ENCODE data around the gene PCK1.

The PCK1 gene

GRCh38 chr20:57570145-57570850 is 9.4 kb downstream of the PCK1 start:
- peaks cover 8% of the 10 kb centered on the region for H3K4me1 ChIP-seq (ENCODE audit: control insufficient read depth, insufficient read depth, low read length)
- no peaks in the 10 kb centered on the region for H3K9me3 ChIP-seq (ENCODE audit: control insufficient read depth, insufficient read depth, low read depth, low read length)
- H3K4me3 ChIP-seq (ENCODE audit: low read depth, low read length), result no peak overlapping the region
- no peaks in the 10 kb centered on the region for H3K36me3 ChIP-seq (ENCODE audit: control insufficient read depth, insufficient read depth, low read length)
- H3K9ac ChIP-seq (ENCODE audit: low read length), result no peak overlapping the region
- H3K27me3 ChIP-seq (ENCODE audit: control insufficient read depth, insufficient read depth, low read length), result 0 out of 2 replicates have a peak, but pooled peaks cover 5% of the 10 kb centered on the region
- H3K27ac ChIP-seq (ENCODE audit: low read depth, low read length), result no peak overlapping the region

- no peaks in the 10 kb centered on the region for H3K9me3 ChIP-seq (ENCODE audit: control insufficient read depth, insufficient read depth, low read depth, low read length)
- no peak overlapping the region for H3K4me3 ChIP-seq (ENCODE audit: low read depth, low read length)
- peaks cover 9% of the 10 kb centered on the region for H3K4me1 ChIP-seq (ENCODE audit: control insufficient read depth, insufficient read depth, low read length)
- H3K9ac ChIP-seq (ENCODE audit: low read length), result no peak overlapping the region
- no peak overlapping the region for H3K27ac ChIP-seq (ENCODE audit: low read depth, low read length)
- H3K36me3 ChIP-seq (ENCODE audit: control insufficient read depth, insufficient read depth, low read length), result no peaks in the 10 kb centered on the region
- H3K27me3 ChIP-seq (ENCODE audit: control insufficient read depth, insufficient read depth, low read length), result 0 out of 2 replicates have a peak, but pooled peaks cover 5% of the 10 kb centered on the region
Observed at GRCh38 chr20:57570920-57571319, 10.0 kb downstream of the PCK1 start.

DNA sequence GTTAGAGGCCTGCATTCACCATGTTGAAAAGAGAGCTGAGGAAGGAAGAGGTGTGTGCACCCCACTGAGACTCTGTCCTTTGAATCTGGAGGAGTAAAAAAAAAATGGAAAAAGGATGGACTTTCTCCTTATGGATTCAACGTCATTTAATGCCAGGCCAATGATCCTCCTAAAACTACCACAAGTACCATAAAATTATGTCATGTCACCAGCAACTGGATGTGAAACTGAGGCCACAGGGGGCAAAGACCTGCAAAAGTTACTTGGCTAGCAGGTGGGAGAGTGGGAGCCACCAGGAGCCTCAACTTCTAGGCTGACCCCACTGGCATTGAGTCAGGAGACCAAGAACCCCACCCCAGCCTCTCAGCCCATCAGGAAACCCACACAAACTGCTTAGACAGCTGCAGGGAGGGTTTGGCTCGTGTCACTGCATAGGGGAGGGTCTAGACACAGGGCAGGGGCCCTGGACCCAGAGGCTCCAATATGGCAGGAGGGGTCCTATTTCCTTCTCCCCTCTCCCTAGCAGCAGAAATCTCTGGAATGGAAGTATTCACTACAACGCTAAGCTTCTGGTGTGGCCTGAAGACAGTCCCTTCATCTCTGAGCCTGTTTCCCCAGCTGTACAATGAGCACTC is 11.0 kb downstream of the PCK1 start:
- no peak overlapping the region for H3K9ac ChIP-seq (ENCODE audit: low read length)
- peaks cover 15% of the 10 kb centered on the region for H3K4me1 ChIP-seq (ENCODE audit: control insufficient read depth, insufficient read depth, low read length)
- 0 out of 2 replicates have a peak, but pooled peaks cover 5% of the 10 kb centered on the region for H3K27me3 ChIP-seq (ENCODE audit: control insufficient read depth, insufficient read depth, low read length)
- no peaks in the 10 kb centered on the region for H3K36me3 ChIP-seq (ENCODE audit: control insufficient read depth, insufficient read depth, low read length)
- H3K4me3 ChIP-seq (ENCODE audit: low read depth, low read length), result no peak overlapping the region
- H3K9me3 ChIP-seq (ENCODE audit: control insufficient read depth, insufficient read depth, low read depth, low read length), result no peaks in the 10 kb centered on the region
- no peak overlapping the region for H3K27ac ChIP-seq (ENCODE audit: low read depth, low read length)

- no peaks in the 10 kb centered on the region for H3K9me3 ChIP-seq (ENCODE audit: control insufficient read depth, insufficient read depth, low read depth, low read length)
- 0 out of 2 replicates have a peak, but pooled peaks cover 5% of the 10 kb centered on the region for H3K27me3 ChIP-seq (ENCODE audit: control insufficient read depth, insufficient read depth, low read length)
- H3K36me3 ChIP-seq (ENCODE audit: control insufficient read depth, insufficient read depth, low read length), result no peaks in the 10 kb centered on the region
- no peak overlapping the region for H3K27ac ChIP-seq (ENCODE audit: low read depth, low read length)
- H3K4me3 ChIP-seq (ENCODE audit: low read depth, low read length), result no peak overlapping the region
- no peak overlapping the region for H3K9ac ChIP-seq (ENCODE audit: low read length)
- peaks cover 15% of the 10 kb centered on the region for H3K4me1 ChIP-seq (ENCODE audit: control insufficient read depth, insufficient read depth, low read length)
Observed at GRCh38 chr20:57573242-57573641, 12.3 kb downstream of the PCK1 start.

DNA sequence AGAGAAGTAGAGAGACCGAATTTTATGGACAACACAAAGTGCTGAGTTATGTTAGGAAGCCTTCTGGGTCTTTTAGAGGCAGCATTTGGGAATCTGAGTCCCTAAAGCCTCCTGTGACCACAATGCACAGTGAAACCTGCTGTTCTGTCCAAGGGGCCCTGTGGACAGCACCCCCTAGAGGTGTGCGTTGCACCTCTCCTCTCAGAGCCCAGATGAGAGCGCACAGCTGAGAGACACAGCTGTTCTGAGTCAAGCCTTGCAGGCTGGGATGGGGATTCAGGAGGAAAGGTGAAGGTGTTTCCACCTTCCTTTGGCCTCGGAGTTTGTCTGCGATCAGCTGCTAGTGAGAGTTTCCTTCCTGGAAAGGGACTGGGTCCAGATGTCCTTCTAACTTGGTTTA is 13.0 kb downstream of the PCK1 start:
- Histone ChIP-seq H3K9ac (ENCODE audit: low read length) (no peak overlapping the region), H3K36me3 (ENCODE audit: control insufficient read depth, insufficient read depth, low read length) (no peaks in the 10 kb centered on the region), H3K4me1 (ENCODE audit: control insufficient read depth, insufficient read depth, low read length) (peaks cover 15% of the 10 kb centered on the region), H3K4me3 (ENCODE audit: low read depth, low read length) (no peak overlapping the region), H3K27ac (ENCODE audit: low read depth, low read length) (no peak overlapping the region), H3K9me3 (ENCODE audit: control insufficient read depth, insufficient read depth, low read depth, low read length) (no peaks in the 10 kb centered on the region), H3K27me3 (ENCODE audit: control insufficient read depth, insufficient read depth, low read length) (0 out of 2 replicates have a peak, but pooled peaks cover 5% of the 10 kb centered on the region)

GRCh38 chr20:57574954-57575353 is 14.0 kb downstream of the PCK1 start:
- H3K27me3 ChIP-seq (ENCODE audit: control insufficient read depth, insufficient read depth, low read length), result 0 out of 2 replicates have a peak, but pooled peaks cover 5% of the 10 kb centered on the region
- no peaks in the 10 kb centered on the region for H3K9me3 ChIP-seq (ENCODE audit: control insufficient read depth, insufficient read depth, low read depth, low read length)
- H3K36me3 ChIP-seq (ENCODE audit: control insufficient read depth, insufficient read depth, low read length), result no peaks in the 10 kb centered on the region
- peaks cover 15% of the 10 kb centered on the region for H3K4me1 ChIP-seq (ENCODE audit: control insufficient read depth, insufficient read depth, low read length)
- H3K27ac ChIP-seq (ENCODE audit: low read depth, low read length), result no peak overlapping the region
- no peak overlapping the region for H3K9ac ChIP-seq (ENCODE audit: low read length)
- no peak overlapping the region for H3K4me3 ChIP-seq (ENCODE audit: low read depth, low read length)

GRCh38 chr20:57576002-57576401 is 15.1 kb downstream of the PCK1 start:
- no peak overlapping the region for H3K9ac ChIP-seq (ENCODE audit: low read length)
- H3K36me3 ChIP-seq (ENCODE audit: control insufficient read depth, insufficient read depth, low read length), result no peaks in the 10 kb centered on the region
- H3K4me3 ChIP-seq (ENCODE audit: low read depth, low read length), result no peak overlapping the region
- H3K4me1 ChIP-seq (ENCODE audit: control insufficient read depth, insufficient read depth, low read length), result peaks cover 15% of the 10 kb centered on the region
- no peak overlapping the region for H3K27ac ChIP-seq (ENCODE audit: low read depth, low read length)
- H3K9me3 ChIP-seq (ENCODE audit: control insufficient read depth, insufficient read depth, low read depth, low read length), result no peaks in the 10 kb centered on the region
- H3K27me3 ChIP-seq (ENCODE audit: control insufficient read depth, insufficient read depth, low read length), result 0 out of 2 replicates have a peak, but pooled peaks cover 5% of the 10 kb centered on the region

DNA sequence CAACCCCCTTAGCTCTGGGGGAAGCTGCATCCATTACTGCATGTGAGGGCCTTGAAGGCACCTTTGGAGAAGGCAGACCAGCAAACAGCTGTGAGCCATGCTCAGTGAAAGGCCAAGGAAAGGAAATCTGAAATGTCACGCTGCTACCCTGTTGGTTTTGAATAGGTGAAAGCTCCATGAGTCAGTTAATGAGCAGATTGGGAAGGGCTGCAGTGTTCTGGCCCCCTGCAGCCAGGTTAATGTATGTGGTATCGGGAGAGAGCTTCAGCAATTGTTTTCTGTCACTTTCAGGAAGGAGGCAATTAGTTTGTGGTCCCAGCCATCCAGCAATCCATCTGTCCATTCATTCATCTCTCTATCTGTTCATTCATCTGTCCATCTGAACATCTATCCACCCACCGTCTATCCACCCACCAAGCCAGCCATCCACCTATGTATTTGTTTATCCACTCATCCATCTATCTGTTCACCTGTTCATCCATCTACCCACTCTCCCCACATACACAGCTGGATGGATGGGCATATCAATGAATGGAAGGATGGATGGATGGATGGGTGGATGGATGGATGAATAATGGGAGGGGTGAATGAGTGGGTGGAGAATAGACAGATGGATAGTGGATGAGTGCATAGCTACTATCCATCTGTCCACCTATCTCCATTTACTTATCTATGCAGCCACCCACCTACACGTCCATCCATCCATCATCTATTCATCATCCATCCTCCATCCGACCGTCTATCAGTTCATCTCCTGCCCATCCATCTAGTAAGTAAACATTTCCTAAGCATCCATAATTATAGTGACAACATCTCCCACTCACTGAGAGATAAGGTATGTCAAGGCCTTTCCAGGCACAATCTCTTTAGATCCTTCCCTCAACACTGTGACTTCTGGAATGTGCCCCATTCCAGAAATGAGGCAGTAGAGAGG is 16.0 kb downstream of the PCK1 start:
- Histone ChIP-seq H3K9ac (ENCODE audit: low read length) (no peak overlapping the region), H3K27me3 (ENCODE audit: control insufficient read depth, insufficient read depth, low read length) (0 out of 2 replicates have a peak, but pooled peaks cover 5% of the 10 kb centered on the region), H3K9me3 (ENCODE audit: control insufficient read depth, insufficient read depth, low read depth, low read length) (no peaks in the 10 kb centered on the region), H3K4me1 (ENCODE audit: control insufficient read depth, insufficient read depth, low read length) (peaks cover 15% of the 10 kb centered on the region), H3K36me3 (ENCODE audit: control insufficient read depth, insufficient read depth, low read length) (no peaks in the 10 kb centered on the region), H3K4me3 (ENCODE audit: low read depth, low read length) (no peak overlapping the region), H3K27ac (ENCODE audit: low read depth, low read length) (no peak overlapping the region)

DNA sequence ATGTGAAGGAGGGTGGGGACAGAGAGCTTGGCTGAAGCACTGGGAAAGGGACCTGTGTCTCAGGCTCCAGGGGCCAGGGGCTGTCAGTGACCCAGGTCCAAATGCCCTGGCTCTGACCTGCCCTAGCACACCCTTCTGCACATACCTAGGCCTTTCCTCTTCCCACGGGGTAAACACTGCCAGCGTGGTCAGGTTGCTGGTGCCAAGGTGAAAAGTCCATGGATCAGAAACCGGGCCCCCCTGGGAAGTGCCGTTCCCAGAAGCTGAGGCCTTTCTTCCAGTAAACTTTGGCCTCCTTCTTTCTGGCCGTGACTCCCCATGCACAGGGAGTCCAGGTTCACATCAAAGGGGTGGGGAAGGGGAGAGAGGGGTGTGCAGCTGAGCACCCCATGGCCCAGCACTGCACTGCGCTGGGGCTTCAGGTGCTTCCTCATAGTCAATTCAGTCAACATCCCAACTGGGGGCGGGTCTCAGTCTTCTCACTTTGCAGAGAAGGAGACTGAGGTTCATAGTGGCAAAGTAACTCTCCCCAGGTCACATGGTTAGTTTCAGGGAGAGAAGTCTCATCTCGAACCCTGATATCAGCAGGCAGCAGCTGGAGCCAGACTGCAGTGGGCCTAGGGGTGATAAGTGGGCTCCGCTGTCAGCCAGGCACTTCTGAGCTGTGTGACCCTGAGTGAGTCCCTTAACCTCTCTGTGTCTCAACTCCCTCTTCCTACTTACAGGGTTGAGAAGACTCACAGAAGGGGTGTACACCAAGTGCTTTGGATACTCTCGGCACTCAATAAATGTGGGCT is 17.0 kb downstream of the PCK1 start:
- H3K36me3 ChIP-seq (ENCODE audit: control insufficient read depth, insufficient read depth, low read length), result no peaks in the 10 kb centered on the region
- H3K27me3 ChIP-seq (ENCODE audit: control insufficient read depth, insufficient read depth, low read length), result 0 out of 2 replicates have a peak, but pooled peaks cover 5% of the 10 kb centered on the region
- H3K9ac ChIP-seq (ENCODE audit: low read length), result no peak overlapping the region
- H3K4me1 ChIP-seq (ENCODE audit: control insufficient read depth, insufficient read depth, low read length), result peaks cover 19% of the 10 kb centered on the region
- no peaks in the 10 kb centered on the region for H3K9me3 ChIP-seq (ENCODE audit: control insufficient read depth, insufficient read depth, low read depth, low read length)
- no peak overlapping the region for H3K4me3 ChIP-seq (ENCODE audit: low read depth, low read length)
- H3K27ac ChIP-seq (ENCODE audit: low read depth, low read length), result no peak overlapping the region

GRCh38 chr20:57578476-57579165 is 17.7 kb downstream of the PCK1 start:
- Histone ChIP-seq H3K27me3 (ENCODE audit: control insufficient read depth, insufficient read depth, low read length) (0 out of 2 replicates have a peak, but pooled peaks cover 5% of the 10 kb centered on the region), H3K27ac (ENCODE audit: low read depth, low read length) (no peak overlapping the region), H3K4me1 (ENCODE audit: control insufficient read depth, insufficient read depth, low read length) (peaks cover 13% of the 10 kb centered on the region), H3K4me3 (ENCODE audit: low read depth, low read length) (no peak overlapping the region), H3K9me3 (ENCODE audit: control insufficient read depth, insufficient read depth, low read depth, low read length) (no peaks in the 10 kb centered on the region), H3K9ac (ENCODE audit: low read length) (no peak overlapping the region), H3K36me3 (ENCODE audit: control insufficient read depth, insufficient read depth, low read length) (no peaks in the 10 kb centered on the region)
